ENCODE results near the gene HS6ST1.

The HS6ST1 gene

DNA sequence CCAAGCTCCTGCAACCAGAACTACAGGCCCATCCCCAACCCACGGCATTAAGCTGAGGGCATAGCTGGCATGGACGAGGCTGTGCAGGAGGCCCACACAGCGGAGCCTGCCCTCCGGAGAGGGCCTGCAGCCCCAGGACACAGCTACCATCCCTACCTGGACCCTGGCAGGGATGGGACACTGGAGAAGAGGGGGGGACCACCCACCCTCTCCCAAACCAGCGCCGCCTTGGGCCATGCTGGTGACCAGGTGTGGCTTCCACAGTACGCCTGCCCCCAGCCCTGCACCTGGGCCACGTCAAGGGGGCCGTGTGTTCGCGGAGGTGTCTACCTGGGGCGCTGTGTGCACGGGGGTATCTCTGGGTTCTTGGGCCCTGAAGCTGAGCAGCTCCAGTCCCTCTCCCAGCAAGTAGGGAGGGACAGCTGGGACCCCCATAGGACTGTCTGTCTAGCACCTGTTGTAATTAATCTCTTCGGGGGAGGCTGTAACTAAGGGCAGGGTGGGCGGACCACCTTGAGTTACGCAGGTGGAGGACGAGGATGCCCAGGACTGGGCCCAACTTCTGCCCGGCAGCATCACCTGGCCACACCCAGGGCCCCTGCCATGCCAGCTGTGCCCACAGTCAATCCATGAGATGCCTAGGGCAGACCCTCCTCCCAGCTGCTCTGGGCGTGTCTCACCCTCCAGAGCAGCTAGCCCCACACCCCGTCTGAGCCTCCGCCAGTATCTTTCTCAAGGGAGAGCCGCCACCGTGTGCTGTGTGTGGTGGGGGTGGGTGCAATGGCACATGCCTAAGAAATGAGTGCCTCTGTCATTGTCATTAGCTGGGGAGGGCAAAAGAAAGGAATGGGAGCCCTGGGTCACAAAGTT, 18.3 kb downstream of the HS6ST1 start:
- H3K27me3 Mint-ChIP-seq: no peaks in the 10 kb centered on the region
- ATAC-seq (replicated peaks): no peak
- no peak overlapping the region for H3K4me3 Mint-ChIP-seq
- no peak for DNase-seq
- peaks cover 13% of the 10 kb centered on the region for H3K36me3 Mint-ChIP-seq (ENCODE audit: insufficient read depth)
- no peak overlapping the region for H3K27ac Mint-ChIP-seq
- H3K9me3 Mint-ChIP-seq: no peaks in the 10 kb centered on the region
- H3K4me1 Mint-ChIP-seq (ENCODE audit: low read depth in 2 of 2): peaks cover 10 to 16% of the 10 kb centered on the region in 2 donors

DNA sequence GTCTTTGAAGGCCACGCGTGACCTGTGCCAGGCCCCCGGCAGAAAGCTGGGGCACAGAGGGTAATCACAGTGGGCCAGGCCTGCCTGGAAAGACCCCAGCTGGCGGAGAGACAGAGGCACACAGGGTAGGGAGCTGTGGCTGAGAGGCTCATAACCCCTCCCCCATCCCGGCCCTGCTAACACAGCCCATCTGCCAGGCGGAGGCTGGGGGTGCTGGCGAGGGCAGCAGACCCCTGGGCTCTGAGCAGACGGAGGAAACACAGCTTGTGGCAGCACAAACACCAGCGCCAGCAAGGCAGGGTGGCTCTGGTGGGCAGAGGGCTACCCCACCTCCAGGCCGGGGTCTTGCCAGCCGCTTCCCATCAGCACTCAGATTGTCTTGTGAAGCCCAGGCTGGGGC, 19.0 kb downstream of the HS6ST1 start:
- ATAC-seq (replicated peaks): no peak
- no peaks in the 10 kb centered on the region for H3K9me3 Mint-ChIP-seq

DNA sequence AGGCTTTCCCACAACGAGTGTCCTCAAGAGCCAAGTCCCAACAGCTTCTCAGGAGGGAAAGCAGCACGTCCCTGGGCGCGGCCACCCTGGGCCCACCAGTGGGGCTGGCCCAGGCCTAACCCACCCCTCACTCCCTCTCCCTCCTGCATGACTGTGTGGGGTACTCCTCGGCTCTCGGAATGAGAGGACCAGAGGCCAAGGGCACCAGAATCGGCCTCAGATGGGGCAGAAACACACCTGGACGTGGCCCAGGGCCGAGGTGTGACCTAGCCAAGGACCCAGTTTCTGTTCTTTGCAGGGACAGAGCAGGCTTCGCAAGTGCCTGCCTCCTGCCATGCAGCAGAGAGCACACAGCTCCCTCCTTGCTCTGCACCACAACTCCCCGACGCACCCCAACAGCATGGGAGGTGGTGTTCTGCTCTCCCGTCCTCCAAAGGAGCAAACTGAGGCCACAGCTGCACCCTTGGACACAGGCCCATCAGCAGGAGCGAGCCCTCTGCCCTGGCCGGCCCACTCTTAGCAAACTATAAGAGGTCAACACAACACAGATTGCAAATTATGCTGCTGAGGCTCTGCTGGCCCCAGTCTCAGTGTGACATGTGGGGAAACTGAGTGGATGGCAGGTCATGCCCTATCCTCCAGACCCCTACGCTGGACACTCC, 19.7 kb downstream of the HS6ST1 start:
- Mint-ChIP-seq H3K27me3 (no peaks in the 10 kb centered on the region), H3K9me3 (no peaks in the 10 kb centered on the region), H3K4me3 (no peak overlapping the region), H3K4me1 (ENCODE audit: low read depth in 2 of 2) (peaks cover 15 to 21% of the 10 kb centered on the region in 2 donors), H3K27ac (no peak overlapping the region), H3K36me3 (ENCODE audit: insufficient read depth) (peaks cover 13% of the 10 kb centered on the region)
- no peak for DNase-seq
- ATAC-seq (replicated peaks): no peak

More for the DNA sequence above, 19.0 kb downstream of the HS6ST1 start:
- Mint-ChIP-seq H3K36me3 (ENCODE audit: insufficient read depth) (peaks cover 13% of the 10 kb centered on the region), H3K4me3 (no peak overlapping the region), H3K4me1 (ENCODE audit: low read depth in 2 of 2) (peaks cover 10 to 18% of the 10 kb centered on the region in 2 donors), H3K27ac (no peak overlapping the region), H3K27me3 (no peaks in the 10 kb centered on the region)
- DNase-seq: no peak

DNA sequence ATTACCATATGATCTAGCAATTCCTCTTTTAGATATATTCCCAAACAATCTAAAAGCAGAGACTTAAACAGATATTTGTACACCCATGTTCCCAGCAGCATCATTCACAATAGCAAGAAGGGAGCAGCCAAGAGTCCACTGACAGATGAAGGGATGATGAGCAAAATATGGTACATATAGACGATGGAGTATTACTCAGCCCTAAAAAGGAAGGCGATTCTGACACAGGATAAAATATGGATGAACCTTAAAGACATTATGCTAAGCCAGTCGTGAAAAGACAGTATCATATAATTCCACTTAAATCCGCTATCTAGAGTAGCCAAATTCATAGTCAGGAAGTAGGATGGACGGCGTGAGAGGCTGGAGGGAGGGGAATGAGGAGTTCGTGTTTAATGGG, 20.4 kb downstream of the HS6ST1 start:
- peaks cover 13% of the 10 kb centered on the region for H3K36me3 Mint-ChIP-seq (ENCODE audit: insufficient read depth)
- no peak overlapping the region for H3K4me3 Mint-ChIP-seq
- no peaks in the 10 kb centered on the region for H3K27me3 Mint-ChIP-seq
- DNase-seq: no peak
- H3K27ac Mint-ChIP-seq: no peak overlapping the region
- H3K4me1 Mint-ChIP-seq (ENCODE audit: low read depth in 2 of 2): peaks cover 16 to 22% of the 10 kb centered on the region in 2 donors
- no peaks in the 10 kb centered on the region for H3K9me3 Mint-ChIP-seq
- no peak for ATAC-seq (replicated peaks)

DNA sequence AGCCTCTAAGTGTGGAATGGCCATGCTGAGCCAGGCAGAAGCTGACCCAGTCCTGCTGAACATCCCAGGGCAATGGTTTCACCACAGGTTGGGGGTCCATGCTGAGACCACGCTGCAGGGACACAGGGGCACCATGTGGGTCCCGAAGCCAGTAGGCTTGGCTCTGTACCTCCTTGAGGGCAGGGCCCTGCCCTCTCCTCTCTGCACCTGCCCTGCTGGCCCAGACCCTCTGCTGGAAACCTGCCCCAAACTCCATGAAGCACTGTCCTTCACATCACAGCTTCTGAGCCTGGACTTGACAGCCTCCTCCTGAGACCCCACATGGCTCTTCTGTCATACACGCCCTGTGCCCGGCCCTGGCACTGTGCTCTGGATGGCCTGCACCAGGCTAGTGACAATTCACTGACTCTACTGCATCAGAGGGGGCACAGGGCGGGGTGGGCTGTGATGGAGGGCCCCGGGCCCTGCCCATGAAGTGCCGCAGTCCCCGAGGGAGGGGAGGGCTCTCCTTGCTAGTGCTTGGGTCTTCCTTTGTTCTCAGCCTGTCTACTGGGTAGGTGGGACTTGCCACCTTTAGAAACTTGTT, 24.7 kb downstream of the HS6ST1 start:
- Mint-ChIP-seq H3K4me3 (no peak overlapping the region), H3K4me1 (ENCODE audit: low read depth in 2 of 2) (peaks cover 11 to 16% of the 10 kb centered on the region in 2 donors), H3K9me3 (no peaks in the 10 kb centered on the region), H3K36me3 (ENCODE audit: insufficient read depth) (no peaks in the 10 kb centered on the region), H3K27ac (peak overlapping the region; percentile 51 to 84), H3K27me3 (no peaks in the 10 kb centered on the region)
- DNase-seq (no peak), ATAC-seq (replicated peaks) (no peak)

DNA sequence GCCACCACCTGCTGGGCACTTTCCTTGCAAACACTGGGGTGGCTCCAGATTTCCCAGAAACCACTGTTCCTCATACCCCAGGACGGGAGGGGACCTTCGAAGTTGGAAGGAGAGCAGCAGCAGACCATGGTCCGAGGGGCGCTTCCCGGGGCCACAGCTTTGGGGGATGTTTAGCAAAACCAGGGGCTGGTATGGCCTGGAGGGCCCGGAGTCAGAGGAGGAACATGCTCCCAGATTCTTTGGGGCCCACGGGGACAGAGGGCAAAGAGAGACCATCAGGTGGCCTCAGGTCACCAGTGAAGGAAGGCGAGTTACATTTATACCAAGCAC, 25.3 kb downstream of the HS6ST1 start:
- Mint-ChIP-seq H3K4me3 (no peak overlapping the region), H3K27ac (peak overlapping the region in 1 of 2 donors; percentile 77), H3K27me3 (no peaks in the 10 kb centered on the region), H3K4me1 (ENCODE audit: low read depth in 2 of 2) (peaks cover 11 to 16% of the 10 kb centered on the region in 2 donors), H3K9me3 (no peaks in the 10 kb centered on the region), H3K36me3 (ENCODE audit: insufficient read depth) (no peaks in the 10 kb centered on the region)
- ATAC-seq (replicated peaks) (no peak), DNase-seq (no peak)

DNA sequence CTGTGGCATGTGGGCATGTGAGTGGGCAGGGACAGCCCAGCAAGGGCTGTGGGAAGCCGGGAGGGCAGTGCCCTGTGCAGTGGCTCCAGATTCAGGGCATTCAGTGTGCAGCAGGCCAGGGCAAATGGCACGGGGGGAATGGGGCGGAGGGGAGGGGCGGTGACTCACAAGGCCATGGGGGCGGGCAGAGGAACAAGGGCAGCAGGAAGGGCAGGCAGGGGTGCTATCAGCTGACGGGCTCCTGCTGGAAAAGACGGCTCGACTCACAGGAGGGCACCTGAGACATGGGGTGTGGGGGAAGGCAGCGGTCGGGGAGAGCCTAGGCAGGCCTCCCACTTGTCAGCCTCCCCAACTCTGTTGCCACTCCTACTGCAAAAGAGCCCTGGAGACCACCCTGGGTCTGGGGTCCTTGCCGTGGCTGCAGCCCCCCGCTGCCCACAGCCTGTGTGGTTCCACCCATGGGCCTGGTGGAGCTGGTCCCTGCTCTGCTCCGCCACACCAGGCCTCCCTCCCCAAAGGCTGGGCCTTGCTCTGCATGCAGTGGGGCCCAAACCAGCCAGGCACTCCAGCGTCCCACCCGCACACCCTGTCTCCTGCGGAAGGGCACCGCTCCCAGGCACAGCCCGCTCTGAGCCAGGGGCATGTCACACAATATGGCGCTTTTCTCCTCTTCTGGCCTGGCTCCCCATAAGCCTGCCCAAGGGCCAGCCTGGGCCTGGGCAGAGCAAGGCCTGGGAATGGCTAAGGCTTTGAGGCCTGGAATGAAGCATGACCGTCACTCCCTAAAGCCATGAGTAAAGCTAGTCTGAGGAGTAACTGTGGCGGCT, 25.9 kb downstream of the HS6ST1 start:
- DNase-seq: no peak
- H3K4me1 Mint-ChIP-seq (ENCODE audit: low read depth in 2 of 2): peaks cover 11 to 15% of the 10 kb centered on the region in 2 donors
- H3K27ac Mint-ChIP-seq: peak overlapping the region; percentile 75 to 77

DNA sequence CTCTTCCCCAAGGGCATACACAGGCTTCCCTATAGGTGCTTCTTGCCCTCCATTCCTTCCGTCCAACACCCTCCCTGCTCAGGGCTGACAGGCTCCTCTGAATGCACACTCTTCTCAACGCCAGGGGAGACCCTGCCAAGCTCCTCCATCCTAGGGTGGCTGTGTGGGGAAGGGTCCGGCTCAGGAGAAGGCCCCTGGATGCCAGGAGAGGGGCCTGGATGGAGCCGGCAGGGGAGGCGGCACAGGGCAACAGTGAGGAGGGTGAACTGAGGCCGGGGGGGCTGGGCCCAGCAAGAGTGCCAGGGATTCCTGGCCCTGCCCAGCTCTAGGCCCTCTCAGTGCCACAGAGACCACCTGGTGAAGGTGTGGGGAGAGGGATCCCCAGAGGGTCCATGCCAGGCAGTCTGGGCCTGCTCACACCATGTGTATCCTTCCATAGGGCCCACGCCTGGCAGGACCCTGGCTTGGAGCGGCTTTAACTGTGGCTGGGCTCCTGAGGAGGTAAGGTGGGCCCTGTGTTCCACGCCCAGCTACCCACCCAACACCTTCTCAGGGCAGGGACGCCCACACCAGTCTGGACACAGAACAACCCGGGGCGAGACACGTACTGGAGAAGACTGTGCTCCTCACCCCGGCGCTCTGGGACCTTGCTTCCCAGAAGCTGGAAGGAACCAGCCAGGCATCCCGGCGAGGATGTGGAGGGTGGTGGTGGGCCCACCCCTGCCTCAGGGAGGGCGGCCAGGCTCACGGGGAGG, 26.6 kb downstream of the HS6ST1 start:
- H3K27ac Mint-ChIP-seq: peak overlapping the region in 1 of 2 donors; percentile 75

More for the DNA sequence above, 25.9 kb downstream of the HS6ST1 start:
- Mint-ChIP-seq H3K4me3 (no peak overlapping the region), H3K9me3 (no peaks in the 10 kb centered on the region), H3K36me3 (ENCODE audit: insufficient read depth) (no peaks in the 10 kb centered on the region), H3K27me3 (no peaks in the 10 kb centered on the region)
- ATAC-seq (replicated peaks): no peak

DNA sequence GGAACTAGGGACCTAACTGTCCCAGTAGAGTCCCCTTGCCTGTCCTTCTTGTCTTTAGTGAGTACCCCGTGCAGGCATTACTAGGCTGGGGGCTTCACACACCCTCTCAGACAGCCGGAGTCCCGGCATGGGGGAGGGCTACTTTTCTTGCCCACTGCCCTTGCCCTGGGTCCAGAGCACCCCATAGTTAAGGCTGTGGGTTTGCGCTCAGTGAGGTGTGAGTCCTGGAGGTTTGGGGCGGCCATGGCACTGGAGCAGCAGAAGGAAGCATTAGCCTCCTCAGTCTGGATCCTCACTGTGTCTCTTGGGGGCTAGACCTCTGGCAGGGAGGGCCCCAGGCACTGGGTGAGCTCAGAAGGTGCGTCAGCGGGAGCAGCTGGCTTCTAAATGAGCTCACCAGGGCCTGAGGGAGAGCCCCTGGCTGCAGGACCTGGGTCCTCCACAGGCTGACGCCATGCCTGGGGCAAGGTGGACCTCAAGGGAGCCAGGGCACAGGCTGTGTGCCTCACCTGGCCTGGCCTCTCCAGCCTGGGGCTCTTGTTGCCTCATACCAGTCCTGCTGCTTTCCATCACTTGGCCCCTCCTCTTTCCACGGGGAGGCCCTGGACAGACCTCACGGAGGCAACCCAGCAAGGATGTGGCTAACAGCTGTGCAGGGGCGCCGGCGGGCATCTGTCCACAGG, 27.4 kb downstream of the HS6ST1 start:
- H3K27ac Mint-ChIP-seq: no peak overlapping the region
- ATAC-seq (replicated peaks) (no peak), DNase-seq (no peak)
- peaks cover 11 to 14% of the 10 kb centered on the region in 2 donors for H3K4me1 Mint-ChIP-seq (ENCODE audit: low read depth in 2 of 2)
- no peak overlapping the region for H3K4me3 Mint-ChIP-seq
- no peaks in the 10 kb centered on the region for H3K27me3 Mint-ChIP-seq
- no peaks in the 10 kb centered on the region for H3K36me3 Mint-ChIP-seq (ENCODE audit: insufficient read depth)
- H3K9me3 Mint-ChIP-seq: no peaks in the 10 kb centered on the region

More for the DNA sequence above, 26.6 kb downstream of the HS6ST1 start:
- Mint-ChIP-seq H3K27me3 (no peaks in the 10 kb centered on the region), H3K9me3 (no peaks in the 10 kb centered on the region), H3K4me3 (no peak overlapping the region), H3K4me1 (ENCODE audit: low read depth in 2 of 2) (peaks cover 11 to 14% of the 10 kb centered on the region in 2 donors), H3K36me3 (ENCODE audit: insufficient read depth) (no peaks in the 10 kb centered on the region)
- no peak for DNase-seq
- no peak for ATAC-seq (replicated peaks)

DNA sequence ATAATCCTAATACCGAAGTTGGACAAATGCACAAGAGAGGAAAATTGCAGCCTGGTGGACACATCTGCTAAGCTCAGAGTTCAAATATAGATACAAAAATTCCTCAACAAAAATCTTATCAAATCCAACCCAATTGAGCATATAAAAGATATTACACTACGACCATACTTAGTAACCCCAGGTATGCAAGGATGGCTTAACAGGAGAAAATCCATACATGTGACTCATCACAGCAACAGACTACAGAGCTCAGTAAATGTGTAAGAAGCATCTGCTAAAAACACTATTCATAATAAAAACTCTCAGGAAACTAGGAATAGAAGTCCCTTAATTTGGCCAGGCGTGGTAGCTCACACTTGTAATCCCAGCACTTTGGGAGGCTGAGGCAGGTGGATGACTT, 28.3 kb downstream of the HS6ST1 start:
- Mint-ChIP-seq H3K27ac (peak overlapping the region in 1 of 2 donors; percentile 59), H3K4me1 (ENCODE audit: low read depth in 2 of 2) (peaks cover 11 to 14% of the 10 kb centered on the region in 2 donors), H3K27me3 (no peaks in the 10 kb centered on the region), H3K4me3 (no peak overlapping the region), H3K36me3 (ENCODE audit: insufficient read depth) (no peaks in the 10 kb centered on the region), H3K9me3 (no peaks in the 10 kb centered on the region)
- ATAC-seq (replicated peaks) (no peak), DNase-seq (no peak)

DNA sequence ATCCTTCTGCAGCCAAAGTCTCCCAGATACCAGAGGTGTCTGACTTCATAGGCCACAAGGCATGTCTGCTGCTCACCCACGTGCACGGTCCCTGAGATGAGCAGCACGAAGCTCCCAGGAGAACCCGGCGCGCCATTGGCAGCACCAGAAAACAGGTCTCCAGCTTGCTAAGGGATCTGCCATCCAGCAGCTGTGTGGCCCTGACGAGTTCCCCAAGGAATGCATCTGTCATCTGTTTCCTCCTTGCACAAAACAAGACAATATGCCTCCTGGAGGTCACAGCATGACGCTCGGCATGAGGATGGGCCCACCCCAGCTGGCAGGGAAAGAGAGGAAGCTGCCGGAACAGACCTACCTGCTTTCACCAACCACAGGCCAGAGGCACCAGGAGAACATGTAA, 29.2 kb downstream of the HS6ST1 start:
- H3K4me3 Mint-ChIP-seq: no peak overlapping the region
- no peaks in the 10 kb centered on the region for H3K9me3 Mint-ChIP-seq
- no peak overlapping the region for H3K27ac Mint-ChIP-seq
- H3K4me1 Mint-ChIP-seq (ENCODE audit: low read depth in 2 of 2): peaks cover 11 to 12% of the 10 kb centered on the region in 2 donors
- DNase-seq (no peak), ATAC-seq (replicated peaks) (no peak)
- no peaks in the 10 kb centered on the region for H3K27me3 Mint-ChIP-seq
- H3K36me3 Mint-ChIP-seq (ENCODE audit: insufficient read depth): no peaks in the 10 kb centered on the region

DNA sequence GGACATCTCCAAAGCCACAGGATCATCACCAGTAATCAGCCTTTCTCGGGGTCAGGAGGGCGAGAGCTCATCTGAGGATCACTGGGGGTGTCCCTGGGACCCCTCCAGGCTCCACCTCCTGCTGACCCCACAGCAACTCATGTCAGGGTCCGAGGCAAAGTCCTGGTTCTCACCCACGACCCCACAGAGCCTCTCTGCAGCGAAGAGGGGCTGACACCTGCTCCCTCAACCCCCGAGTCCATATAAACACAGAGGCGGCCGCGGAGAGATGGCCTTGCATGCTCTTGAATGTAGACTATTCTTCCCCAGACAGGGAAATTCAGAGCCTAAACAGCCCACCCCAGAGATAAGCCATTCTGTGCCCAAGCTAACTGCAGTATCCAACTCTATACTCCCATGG, 29.9 kb downstream of the HS6ST1 start:
- Mint-ChIP-seq H3K27ac (peak overlapping the region in 1 of 2 donors; percentile 71), H3K4me3 (no peak overlapping the region), H3K9me3 (no peaks in the 10 kb centered on the region), H3K36me3 (ENCODE audit: insufficient read depth) (no peaks in the 10 kb centered on the region), H3K27me3 (no peaks in the 10 kb centered on the region), H3K4me1 (ENCODE audit: low read depth in 2 of 2) (peaks cover 9 to 10% of the 10 kb centered on the region in 2 donors)
- DNase-seq (no peak), ATAC-seq (replicated peaks) (no peak)
